Breast epithelium (tissue), 4 donors: Measurements from ENCODE around the gene SLC25A31. TPM values are rescaled to one million over a fixed set of nuclear protein-coding genes. Genes with fewer than 3 reads are reported as not detected.

Experiments
- DNase-seq, 2 donors: peaks; one replicate each; pipeline ENCODE4 v3.0.0-alpha.2; 2019; ENCODE audit warnings: low spot score in 2 of 2
- H3K27ac ChIP-seq, 2 donors: fragments of 200-600 bp; sonication (generic) in 1 of 2; one replicate each; pipeline ENCODE4 v1.5.1; 2016 to 2019; ENCODE audit warnings: mild to moderate bottlenecking in 1 of 2
- H3K27me3 ChIP-seq, 2 donors: fragments of 200-600 bp; sonication (generic) in 1 of 2; one replicate each; pipeline versions ENCODE4 v1.5.1 to v1.6.0; 2017 to 2019; ENCODE audit warnings: control low read depth in 1 of 2, mild to moderate bottlenecking in 1 of 2
- H3K36me3 ChIP-seq: fragments of 200-600 bp; one replicate; pipeline ENCODE4 v1.5.1; 2019
- H3K4me1 ChIP-seq, 2 donors: fragments of 200-600 bp; sonication (generic); one replicate each; pipeline ENCODE4 v1.5.1; 2016 to 2019; ENCODE audit warnings: control low read depth in 1 of 2
- H3K4me3 ChIP-seq, 3 donors: fragments of 200-600 bp; sonication (generic); 1 replicate in 2 of 3; 2 replicates in 1 of 3; pipeline ENCODE4 v1.5.1; 2016 to 2019; ENCODE audit warnings: mild to moderate bottlenecking in 3 of 3, moderate library complexity in 2 of 3
- H3K9me3 ChIP-seq, 2 donors: fragments of 200-600 bp; sonication (generic) in 1 of 2; one replicate each; pipeline ENCODE4 v1.5.1; 2016 to 2019; ENCODE audit warnings: control low read depth in 1 of 2
- POLR2A ChIP-seq: fragments of 450-650 bp; IDR thresholded peaks from one replicate; pipeline ENCODE4 v1.6.1; 2016; ENCODE audit warnings: antibody characterized with exemption, mild to moderate bottlenecking, moderate library complexity
- POLR2AphosphoS5 ChIP-seq, 3 donors: sonication (generic); formaldehyde crosslinking; IDR thresholded peaks; one replicate each; pipeline ENCODE4 v1.6.1; 2017; ENCODE audit warnings: antibody characterized with exemption in 3 of 3
- intact Hi-C: fragments of 100-400 bp; cut with DNase I; formaldehyde crosslinking; loops from one replicate; pipeline ENCODE4 v1.15.1; 2023; ENCODE audit warnings: low total_unique reads
- total RNA-seq, 3 donors: library from RNA; depleted of rRNA; stranded (reverse); fragments of >200 nt; gene quantifications; one replicate each; pipeline ENCODE4 v1.1.0, GENCODE V29; 2016
- TF ChIP-seq, protein P1 (sequence below), 3 donors: fragments of 450-650 bp; IDR thresholded peaks; one replicate each; pipeline ENCODE4 v1.5.1; 2016 to 2017; ENCODE audit warnings: antibody characterized with exemption in 3 of 3, mild to moderate bottlenecking in 3 of 3, moderate library complexity in 3 of 3

Gene SLC25A31
- total RNA-seq, 3 donors from 2014 or later, result not detected

GRCh38 chr4:127759228-127759820, 29.1 kb downstream of the SLC25A31 start:
- intact Hi-C loops, result no loop called here
- no peaks in the 10 kb centered on the region for H3K27me3 ChIP-seq
- no peak overlapping the region for H3K27ac ChIP-seq
- TF ChIP-seq, protein P1, sequence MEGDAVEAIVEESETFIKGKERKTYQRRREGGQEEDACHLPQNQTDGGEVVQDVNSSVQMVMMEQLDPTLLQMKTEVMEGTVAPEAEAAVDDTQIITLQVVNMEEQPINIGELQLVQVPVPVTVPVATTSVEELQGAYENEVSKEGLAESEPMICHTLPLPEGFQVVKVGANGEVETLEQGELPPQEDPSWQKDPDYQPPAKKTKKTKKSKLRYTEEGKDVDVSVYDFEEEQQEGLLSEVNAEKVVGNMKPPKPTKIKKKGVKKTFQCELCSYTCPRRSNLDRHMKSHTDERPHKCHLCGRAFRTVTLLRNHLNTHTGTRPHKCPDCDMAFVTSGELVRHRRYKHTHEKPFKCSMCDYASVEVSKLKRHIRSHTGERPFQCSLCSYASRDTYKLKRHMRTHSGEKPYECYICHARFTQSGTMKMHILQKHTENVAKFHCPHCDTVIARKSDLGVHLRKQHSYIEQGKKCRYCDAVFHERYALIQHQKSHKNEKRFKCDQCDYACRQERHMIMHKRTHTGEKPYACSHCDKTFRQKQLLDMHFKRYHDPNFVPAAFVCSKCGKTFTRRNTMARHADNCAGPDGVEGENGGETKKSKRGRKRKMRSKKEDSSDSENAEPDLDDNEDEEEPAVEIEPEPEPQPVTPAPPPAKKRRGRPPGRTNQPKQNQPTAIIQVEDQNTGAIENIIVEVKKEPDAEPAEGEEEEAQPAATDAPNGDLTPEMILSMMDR (IDR thresholded peaks at IDR 0.05), result no peak
- H3K4me1 ChIP-seq, result no peaks in the 10 kb centered on the region
- no peaks in the 10 kb centered on the region for H3K36me3 ChIP-seq
- peaks cover 0 to 4% of the 10 kb centered on the region in 2 donors for H3K9me3 ChIP-seq
- no peak for DNase-seq
- no peak overlapping the region for H3K4me3 ChIP-seq

GRCh38 chr4:127759893-127760292, 29.7 kb downstream of the SLC25A31 start:
- peaks cover 0 to 4% of the 10 kb centered on the region in 2 donors for H3K9me3 ChIP-seq
- intact Hi-C loops, result no loop called here
- H3K27ac ChIP-seq, result no peak overlapping the region
- no peaks in the 10 kb centered on the region for H3K4me1 ChIP-seq
- H3K27me3 ChIP-seq, result no peaks in the 10 kb centered on the region
- no peaks in the 10 kb centered on the region for H3K36me3 ChIP-seq
- TF ChIP-seq POLR2A (no peak), POLR2AphosphoS5 (IDR thresholded peaks at IDR 0.05) (no peak)
- TF ChIP-seq, protein P1 (IDR thresholded peaks at IDR 0.05), result no peak
- DNase-seq, result no peak
- H3K4me3 ChIP-seq, result no peak overlapping the region

DNA sequence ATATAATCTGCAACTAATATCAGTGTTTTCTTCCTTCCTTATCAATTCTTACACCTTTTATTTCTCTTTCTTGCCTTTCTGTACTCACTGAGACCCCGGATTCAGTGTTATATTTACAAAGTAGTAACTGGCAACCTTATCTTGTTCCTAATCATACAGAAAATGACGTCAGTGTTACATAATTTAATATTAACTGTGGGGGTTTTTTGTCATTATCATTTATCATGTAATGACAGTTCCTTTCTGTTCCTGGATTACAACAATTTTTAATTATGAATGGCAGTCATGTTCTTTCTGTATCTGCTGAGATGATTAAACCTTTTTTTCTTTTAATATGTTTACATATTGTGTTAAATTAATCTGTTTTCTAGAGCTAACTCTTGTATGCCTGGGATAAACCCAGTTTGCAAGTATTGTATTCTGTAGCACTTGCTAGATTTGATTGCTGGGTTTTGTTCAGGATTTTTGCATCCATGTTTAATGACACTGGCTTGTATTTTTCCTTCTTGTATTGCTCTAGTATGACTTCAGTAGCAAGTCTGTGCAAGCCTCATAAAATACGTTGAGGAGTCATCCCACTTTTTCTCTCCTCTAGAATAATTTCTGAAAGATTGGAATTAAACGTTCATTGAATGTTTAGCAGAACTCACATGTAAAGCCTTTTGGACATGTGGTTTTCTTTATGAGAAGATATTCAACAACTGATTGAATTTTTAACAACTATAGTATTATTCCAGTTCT, 41.5 kb downstream of the SLC25A31 start:
- Histone ChIP-seq H3K36me3 (no peaks in the 10 kb centered on the region), H3K4me3 (no peak overlapping the region), H3K9me3 (no peaks in the 10 kb centered on the region), H3K4me1 (no peaks in the 10 kb centered on the region), H3K27ac (no peak overlapping the region), H3K27me3 (no peaks in the 10 kb centered on the region)
- intact Hi-C loops, result no loop called here
- no peak for DNase-seq
- TF ChIP-seq POLR2A (no peak), POLR2AphosphoS5 (IDR thresholded peaks at IDR 0.05) (no peak)
- TF ChIP-seq, protein P1 (IDR thresholded peaks at IDR 0.05), result no peak

DNA sequence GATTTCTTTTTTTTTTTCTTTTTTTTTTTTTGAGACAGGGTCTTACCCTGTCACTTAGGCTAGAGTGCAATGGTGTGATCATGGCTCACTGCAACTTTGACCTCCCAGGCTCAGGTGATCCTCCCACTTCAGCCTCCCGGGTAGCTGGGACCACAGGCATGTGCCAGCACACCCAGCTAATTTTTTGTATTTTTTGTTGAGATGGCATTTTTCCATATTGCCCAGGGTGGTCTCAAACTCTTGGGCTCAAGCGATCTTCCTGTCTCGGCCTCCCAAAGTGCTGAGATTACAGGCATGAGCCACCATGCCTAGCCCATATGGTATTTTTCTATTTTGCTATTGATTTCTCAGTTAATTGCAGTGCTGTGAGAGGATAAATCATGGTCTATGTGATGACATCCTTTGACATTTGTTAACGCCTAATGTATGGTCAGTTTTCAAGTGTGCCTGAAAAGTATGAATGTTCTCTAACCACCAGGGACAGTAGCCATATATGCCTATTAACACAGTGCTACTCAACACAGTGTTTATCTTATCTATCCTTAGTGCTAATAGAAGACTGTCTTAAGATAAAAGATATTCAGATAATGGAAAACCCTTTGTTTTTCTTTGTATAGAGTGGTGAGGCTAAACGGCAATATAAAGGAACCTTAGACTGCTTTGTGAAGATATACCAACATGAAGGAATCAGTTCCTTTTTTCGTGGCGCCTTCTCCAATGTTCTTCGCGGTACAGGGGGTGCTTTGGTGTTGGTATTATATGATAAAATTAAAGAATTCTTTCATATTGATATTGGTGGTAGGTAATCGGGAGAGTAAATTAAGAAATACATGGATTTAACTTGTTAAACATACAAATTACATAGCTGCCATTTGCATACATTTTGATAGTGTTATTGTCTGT, 42.8 kb downstream of the SLC25A31 start:
- no peak overlapping the region for H3K27ac ChIP-seq
- no peaks in the 10 kb centered on the region for H3K27me3 ChIP-seq
- no peak overlapping the region for H3K4me3 ChIP-seq
- no peaks in the 10 kb centered on the region for H3K9me3 ChIP-seq
- H3K4me1 ChIP-seq, result no peaks in the 10 kb centered on the region
- TF ChIP-seq POLR2A (no peak), POLR2AphosphoS5 (IDR thresholded peaks at IDR 0.05) (no peak)
- TF ChIP-seq, protein P1 (IDR thresholded peaks at IDR 0.05), result no peak
- no peak for DNase-seq
- intact Hi-C loops, result no loop called here
- H3K36me3 ChIP-seq, result no peaks in the 10 kb centered on the region
